OCI-LY3 (cell line): Measurements from ENCODE around the gene GRIK1.

Experiments
- EZH2phosphoT487 ChIP-seq: fragments of 200-600 bp; shearing (Covaris generic); IDR thresholded peaks from 2 replicates; pipeline ENCODE4 v1.6.1; 2018; ENCODE audit warnings: antibody characterized with exemption, mixed run types, low read depth
- TF ChIP-seq, protein P1 (sequence below): fragments of 200-600, 300-600 bp; sonication (generic); IDR thresholded peaks from 2 replicates; pipeline ENCODE4 v1.5.1; 2014; ENCODE audit warnings: antibody characterized with exemption, low read length, low read depth

DNA sequence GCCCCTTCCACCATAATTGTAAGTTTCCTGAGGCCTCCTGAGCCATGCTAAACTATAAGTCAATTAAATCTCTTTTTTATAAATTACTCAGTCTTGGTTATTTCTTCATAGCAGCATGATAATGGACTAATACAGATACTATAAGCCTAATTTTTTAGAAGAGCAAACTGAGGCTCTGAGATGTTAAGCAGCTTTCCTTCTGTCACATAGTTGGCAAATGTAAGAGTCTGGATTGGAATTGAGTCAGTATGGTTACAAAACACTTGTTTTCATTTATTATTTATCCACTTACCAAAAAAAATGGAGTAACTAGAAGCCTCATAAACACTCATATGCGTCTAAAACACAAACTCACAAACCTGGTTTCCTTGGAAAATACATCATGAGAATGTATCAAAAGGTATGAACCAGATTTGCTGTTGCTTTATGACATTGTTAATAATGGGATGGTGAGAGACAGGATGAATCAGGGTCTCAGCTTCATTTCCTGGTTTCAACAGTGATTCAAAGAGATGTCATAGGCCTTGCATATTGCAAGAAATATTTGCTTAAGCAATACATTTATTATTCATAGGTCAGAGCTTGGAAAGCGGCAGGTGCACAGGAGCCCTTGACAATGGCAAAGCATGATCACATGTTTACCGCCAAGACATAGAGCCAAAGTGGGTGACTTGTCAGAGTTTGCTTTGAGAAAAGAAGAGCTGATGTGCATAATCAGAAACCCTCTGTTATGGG, 221.5 kb downstream of the GRIK1 start:
- TF ChIP-seq, protein P1, sequence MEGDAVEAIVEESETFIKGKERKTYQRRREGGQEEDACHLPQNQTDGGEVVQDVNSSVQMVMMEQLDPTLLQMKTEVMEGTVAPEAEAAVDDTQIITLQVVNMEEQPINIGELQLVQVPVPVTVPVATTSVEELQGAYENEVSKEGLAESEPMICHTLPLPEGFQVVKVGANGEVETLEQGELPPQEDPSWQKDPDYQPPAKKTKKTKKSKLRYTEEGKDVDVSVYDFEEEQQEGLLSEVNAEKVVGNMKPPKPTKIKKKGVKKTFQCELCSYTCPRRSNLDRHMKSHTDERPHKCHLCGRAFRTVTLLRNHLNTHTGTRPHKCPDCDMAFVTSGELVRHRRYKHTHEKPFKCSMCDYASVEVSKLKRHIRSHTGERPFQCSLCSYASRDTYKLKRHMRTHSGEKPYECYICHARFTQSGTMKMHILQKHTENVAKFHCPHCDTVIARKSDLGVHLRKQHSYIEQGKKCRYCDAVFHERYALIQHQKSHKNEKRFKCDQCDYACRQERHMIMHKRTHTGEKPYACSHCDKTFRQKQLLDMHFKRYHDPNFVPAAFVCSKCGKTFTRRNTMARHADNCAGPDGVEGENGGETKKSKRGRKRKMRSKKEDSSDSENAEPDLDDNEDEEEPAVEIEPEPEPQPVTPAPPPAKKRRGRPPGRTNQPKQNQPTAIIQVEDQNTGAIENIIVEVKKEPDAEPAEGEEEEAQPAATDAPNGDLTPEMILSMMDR: no peak
- TF ChIP-seq EZH2phosphoT487: no peak
